Measurements from ENCODE around the gene TSBP1. TPM values are rescaled to one million over a fixed set of nuclear protein-coding genes. Genes with fewer than 3 reads are reported as not detected.

The TSBP1 gene
- total and polyA plus RNA-seq, 2 of the 8 experiments (the other 6 are each of a cell fraction or from before 2014, with no cell fraction given): not detected

GRCh38 chr6:32337186-32337805 is 34.4 kb downstream of the TSBP1 start (continued):
- no peak for TF ChIP-seq CTCF (IDR thresholded peaks at IDR 0.05; ENCODE audit: control extremely low read depth in 1 of 3, insufficient read depth in 1 of 3, low read depth in 1 of 3, low read length in 3 of 3)
- TF ChIP-seq RAD21 (IDR thresholded peaks at IDR 0.05 in 1 of 2, conservative IDR thresholded peaks at IDR 0.05 in 1 of 2; ENCODE audit: low read depth in 2 of 2, low read length in 2 of 2): no peak
